IMR-90 (cell line): ENCODE measurements around the gene HIVEP1. TPM values are rescaled to one million over a fixed set of nuclear protein-coding genes. Genes with fewer than 3 reads are reported as not detected.

Experiments used
- ATAC-seq: fragments of 200-7000 bp; cut with Tn5 transposase; 2 replicates; pipeline ENCODE4 v1.9.1; 2020; ENCODE audit warnings: low read depth, mild to moderate bottlenecking, moderate library complexity
- BruUV-seq: library from RNA; stranded (reverse); fragments of 400-500 nt; replicated peaks from 2 replicates; lab custom pipeline; 2021; lab: Mats Ljungman, UMichigan
- CTCF ChIA-PET: fragments of 300-600 bp; formaldehyde crosslinking; extraction: SDS; loops from one replicate; lab custom pipeline; 2021; ENCODE audit warnings: antibody characterized with exemption; lab: Yijun Ruan, JAX
- POLR2A ChIA-PET: fragments of 300-600 bp; sonication (Branson Sonifier 250); formaldehyde crosslinking; loops from one replicate; lab custom pipeline; 2022; ENCODE audit warnings: antibody characterized with exemption; ENCODE audit not compliant: unreplicated experiment; lab: Charles Lee
- DNase-seq: peaks from one replicate; pipeline ENCODE4 v3.0.0; 2013
- H2AFZ ChIP-seq: replicated peaks from 2 replicates; pipeline ENCODE3; 2013; ENCODE audit warnings: low read length, mild to moderate bottlenecking; ENCODE audit not compliant: poor library complexity
- H2AK5ac ChIP-seq: 2 replicates; pipeline ENCODE4 v1.6.1; 2013; ENCODE audit warnings: low read depth, low read length, inconsistent platforms
- H2AK9ac ChIP-seq: replicated peaks from 2 replicates; pipeline ENCODE3; 2013; ENCODE audit warnings: mild to moderate bottlenecking, low read depth, low read length, moderate library complexity; ENCODE audit not compliant: poor library complexity
- H2BK120ac ChIP-seq: 2 replicates; pipeline ENCODE4 v1.6.1; 2013; ENCODE audit warnings: low read depth, low read length, inconsistent platforms
- H2BK15ac ChIP-seq: 3 replicates; pipeline ENCODE4 v1.6.1; 2013; ENCODE audit warnings: low read depth, low read length, inconsistent platforms
- H2BK20ac ChIP-seq: 2 replicates; pipeline ENCODE4 v1.6.1; 2013; ENCODE audit warnings: low read depth, mild to moderate bottlenecking, inconsistent platforms, low read length, moderate library complexity
- H2BK5ac ChIP-seq: 2 replicates; pipeline ENCODE4 v1.6.1; 2013; ENCODE audit warnings: mild to moderate bottlenecking, low read depth, low read length, inconsistent platforms; ENCODE audit not compliant: poor library complexity, severe bottlenecking
- H3K14ac ChIP-seq: replicated peaks from 2 replicates; pipeline ENCODE4 v1.6.1; 2013; ENCODE audit warnings: low read depth, low read length, inconsistent platforms
- H3K18ac ChIP-seq: 2 replicates; pipeline ENCODE4 v1.6.1; 2013; ENCODE audit warnings: low read depth, low read length, control low read depth
- H3K23ac ChIP-seq: 2 replicates; pipeline ENCODE4 v1.6.1; 2013; ENCODE audit warnings: low read depth, low read length, inconsistent platforms
- H3K27ac ChIP-seq: 2 replicates; pipeline ENCODE4 v1.5.1; 2013; ENCODE audit warnings: mild to moderate bottlenecking, control low read depth, low read length; ENCODE audit not compliant: insufficient read depth
- H3K27me3 ChIP-seq: 2 replicates; pipeline ENCODE4 v1.6.1; 2013; ENCODE audit warnings: low read length; ENCODE audit not compliant: control insufficient read depth, insufficient read depth
- H3K36me3 ChIP-seq: 2 replicates; pipeline ENCODE4 v1.6.1; 2013; ENCODE audit warnings: low read length, mixed read lengths; ENCODE audit not compliant: control insufficient read depth, insufficient read depth
- H3K4ac ChIP-seq: 2 replicates; pipeline ENCODE4 v1.6.1; 2013; ENCODE audit warnings: low read depth, low read length, inconsistent platforms
- H3K4me1 ChIP-seq: 2 replicates; pipeline ENCODE4 v1.6.1; 2013; ENCODE audit warnings: low read length, mixed read lengths; ENCODE audit not compliant: control insufficient read depth, insufficient read depth
- H3K4me2 ChIP-seq: 2 replicates; pipeline ENCODE4 v1.6.1; 2013; ENCODE audit warnings: low read depth, mild to moderate bottlenecking, control low read depth, low read length, moderate library complexity
- H3K4me3 ChIP-seq: 2 replicates; pipeline ENCODE4 v1.5.1; 2013; ENCODE audit warnings: low read depth, mild to moderate bottlenecking, control low read depth, low read length, moderate library complexity; ENCODE audit not compliant: insufficient read depth
- H3K56ac ChIP-seq: 2 replicates; pipeline ENCODE4 v1.6.1; 2013; ENCODE audit warnings: low read length, inconsistent platforms; ENCODE audit not compliant: insufficient read depth; ENCODE audit errors: extremely low read depth
- H3K79me1 ChIP-seq, 2 experiments: 2 replicates each; pipeline ENCODE4 v1.6.1; 2013; ENCODE audit warnings: low read length in 2 of 2, inconsistent platforms in 1 of 2, low read depth in 1 of 2
- H3K9ac ChIP-seq: 2 replicates; pipeline ENCODE4 v1.6.1; 2013; ENCODE audit warnings: low read depth, low read length, control low read depth
- H3K9me1 ChIP-seq: 2 replicates; pipeline ENCODE4 v1.6.1; 2013; ENCODE audit warnings: low read length, inconsistent platforms; ENCODE audit not compliant: insufficient read depth
- H3K9me3 ChIP-seq: 2 replicates; pipeline ENCODE4 v1.6.1; 2013; ENCODE audit warnings: low read length; ENCODE audit not compliant: control insufficient read depth, insufficient read depth
- H4K20me1 ChIP-seq: 2 replicates; pipeline ENCODE4 v1.6.1; 2013; ENCODE audit warnings: low read length, inconsistent platforms; ENCODE audit not compliant: insufficient read depth
- H4K5ac ChIP-seq: 2 replicates; pipeline ENCODE4 v1.6.1; 2013; ENCODE audit warnings: mild to moderate bottlenecking, low read depth, low read length, control low read depth
- H4K8ac ChIP-seq, 2 experiments: 2 replicates each; pipeline ENCODE4 v1.6.1; 2013; ENCODE audit warnings: low read depth in 2 of 2, low read length in 2 of 2, control low read depth in 1 of 2, inconsistent platforms in 1 of 2
- H4K91ac ChIP-seq: 2 replicates; pipeline ENCODE4 v1.6.1; 2013; ENCODE audit warnings: low read depth, low read length, inconsistent platforms; ENCODE audit not compliant: insufficient read depth
- CEBPB ChIP-seq: IDR thresholded peaks from 2 replicates; pipeline ENCODE4 v1.6.1; 2012; ENCODE audit warnings: low read depth, low read length, improper control_type of control experiment
- CHD1 ChIP-seq: IDR thresholded peaks from 2 replicates; pipeline ENCODE4 v1.6.1; 2012; ENCODE audit warnings: low read depth, low read length, improper control_type of control experiment
- CTCF ChIP-seq: conservative IDR thresholded peaks from 2 replicates; pipeline ENCODE4 v1.5.1; 2012; ENCODE audit warnings: mild to moderate bottlenecking, low read depth, low read length, improper control_type of control experiment
- MAFK ChIP-seq: IDR thresholded peaks from 2 replicates; pipeline ENCODE4 v1.6.1; 2012; ENCODE audit warnings: low read depth, low read length, improper control_type of control experiment
- MAZ ChIP-seq: IDR thresholded peaks from 2 replicates; pipeline ENCODE4 v1.6.1; 2012; ENCODE audit warnings: low read depth, mild to moderate bottlenecking, low read length, improper control_type of control experiment, moderate library complexity, borderline replicate concordance
- RCOR1 ChIP-seq: IDR thresholded peaks from 2 replicates; pipeline ENCODE4 v1.6.1; 2012; ENCODE audit warnings: mild to moderate bottlenecking, low read length, improper control_type of control experiment; ENCODE audit not compliant: insufficient replicate concordance
- USF2 ChIP-seq: fragments of 150-350 bp; IDR thresholded peaks from 2 replicates; pipeline ENCODE4 v1.6.1; 2017; ENCODE audit warnings: mild to moderate bottlenecking, antibody characterized with exemption, low read length, low read depth
- WGBS, 2 experiments: methylation state at CpG; one replicate each; pipeline versions ENCODE4 v1.1.5 to v1.1.7; 2013; ENCODE audit warnings: missing lambda C conversion rate in 2 of 2; ENCODE audit not compliant: insufficient read length in 1 of 2; ENCODE audit errors: extremely low coverage in 2 of 2; 5-methylcytosine and 5-hydroxymethylcytosine counted together
- dilution Hi-C: fragments of 300-500 bp; cut with HindIII; formaldehyde crosslinking; loops from one replicate; pipeline ENCODE4 v1.14.3; 2018; ENCODE audit warnings: low sequenced_read_pairs; ENCODE audit not compliant: unreplicated experiment
- in situ Hi-C: fragments of 300-500 bp; cut with MboI; formaldehyde crosslinking; loops from 3 replicates; pipeline ENCODE4 v1.14.3; 2019; ENCODE audit warnings: low sequenced_read_pairs, inconsistent platforms, mixed read lengths
- intact Hi-C: fragments of 100-400 bp; cut with micrococcal nuclease; formaldehyde crosslinking; loops from 2 replicates; pipeline ENCODE4 v1.10.0; 2022
- polyA plus RNA-seq, 3 experiments: library from polyadenylated mRNA; depleted of rRNA; stranded (reverse); fragments of >200 nt; gene quantifications; 2 replicates each; pipeline ENCODE4 v1.2.3, GENCODE V29; 2012; ENCODE audit warnings: low replicate concordance in 1 of 3
- total RNA-seq: library from RNA; depleted of rRNA; stranded (reverse); fragments of >200 nt; gene quantifications from 2 replicates; pipeline ENCODE4 v1.2.3, GENCODE V29; 2012

Gene HIVEP1
- total and polyA plus RNA-seq, 2 of the 4 experiments (the other 2 are of a cell fraction) = 13.0 to 17.2 TPM

GRCh38 chr6:11973238-11973637 is 38.9 kb upstream of the HIVEP1 start:
- Histone ChIP-seq H4K8ac (no peak overlapping the region), H3K4me1 (peaks cover 16% of the 10 kb centered on the region), H2BK5ac (no peak overlapping the region), H2AK9ac (no peak overlapping the region), H4K91ac (no peak overlapping the region; the same call in 1 of the 2 replicates), H3K56ac (no peak overlapping the region), H3K18ac (no peak overlapping the region; the same call in 1 of the 2 replicates), H3K4ac (peak overlapping the region; percentile 68; the same call in 1 of the 2 replicates), H2BK120ac (peak overlapping the region; percentile 96), H3K79me1 (no peaks in the 10 kb centered on the region; a peak in 1 of 4 replicates), H2AK5ac (no peak overlapping the region), H3K36me3 (no peaks in the 10 kb centered on the region), H4K20me1 (no peaks in the 10 kb centered on the region), H3K14ac (peak overlapping the region; percentile 38; the same call in 1 of the 2 replicates), H2BK15ac (peak overlapping the region; percentile 91; the same call in 2 of the 3 replicates), H3K4me2 (no peak overlapping the region), H2BK20ac (peak overlapping the region; percentile 62; the same call in 1 of the 2 replicates), H4K5ac (no peak overlapping the region), H3K9me1 (peaks cover 16% of the 10 kb centered on the region), H3K4me3 (no peak overlapping the region), H3K9ac (no peak overlapping the region), H2AFZ (no peak overlapping the region), H3K27ac (no peak overlapping the region), H3K27me3 (no peaks in the 10 kb centered on the region), H3K9me3 (no peaks in the 10 kb centered on the region), H3K23ac (peak overlapping the region; percentile 79; the same call in 1 of the 2 replicates)
- ChIA-PET POLR2A (no interaction called here), CTCF (no interaction called here)
- in situ Hi-C loops = no loop called here
- no peak for ATAC-seq
- no peak for DNase-seq
- TF ChIP-seq USF2 = no peak
- no peak for TF ChIP-seq CEBPB
- no peak for TF ChIP-seq MAZ
- no peak for TF ChIP-seq CTCF
- no peak for TF ChIP-seq CHD1
- no peak for TF ChIP-seq MAFK
- no peak for TF ChIP-seq RCOR1
- BruUV-seq = no TSS peak
- intact Hi-C loops = no loop called here
- 88% methylated on average over 1 of the region's 2 CpGs; no CpG with 5 or more reads in 1 of the 2 experiments for WGBS, 2 experiments
- dilution Hi-C loops = no loop called here
